ENCODE data around the gene CHIA.

- TF ChIP-seq, protein P1, sequence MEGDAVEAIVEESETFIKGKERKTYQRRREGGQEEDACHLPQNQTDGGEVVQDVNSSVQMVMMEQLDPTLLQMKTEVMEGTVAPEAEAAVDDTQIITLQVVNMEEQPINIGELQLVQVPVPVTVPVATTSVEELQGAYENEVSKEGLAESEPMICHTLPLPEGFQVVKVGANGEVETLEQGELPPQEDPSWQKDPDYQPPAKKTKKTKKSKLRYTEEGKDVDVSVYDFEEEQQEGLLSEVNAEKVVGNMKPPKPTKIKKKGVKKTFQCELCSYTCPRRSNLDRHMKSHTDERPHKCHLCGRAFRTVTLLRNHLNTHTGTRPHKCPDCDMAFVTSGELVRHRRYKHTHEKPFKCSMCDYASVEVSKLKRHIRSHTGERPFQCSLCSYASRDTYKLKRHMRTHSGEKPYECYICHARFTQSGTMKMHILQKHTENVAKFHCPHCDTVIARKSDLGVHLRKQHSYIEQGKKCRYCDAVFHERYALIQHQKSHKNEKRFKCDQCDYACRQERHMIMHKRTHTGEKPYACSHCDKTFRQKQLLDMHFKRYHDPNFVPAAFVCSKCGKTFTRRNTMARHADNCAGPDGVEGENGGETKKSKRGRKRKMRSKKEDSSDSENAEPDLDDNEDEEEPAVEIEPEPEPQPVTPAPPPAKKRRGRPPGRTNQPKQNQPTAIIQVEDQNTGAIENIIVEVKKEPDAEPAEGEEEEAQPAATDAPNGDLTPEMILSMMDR (IDR thresholded peaks at IDR 0.05; ENCODE audit: insufficient read depth, low read length): no peak
- no peak for TF ChIP-seq GABPA (IDR thresholded peaks at IDR 0.05; ENCODE audit: low read depth)
Observed at GRCh38 chr1:111249960-111250359, 40.7 kb upstream of the CHIA start.

Data from HL-60 (cell line).